Endothelial cell (in vitro differentiated cells): ENCODE results near the gene AFF1. TPM values are rescaled to one million over a fixed set of nuclear protein-coding genes. Genes with fewer than 3 reads are reported as not detected.

ENCODE experiments used
- DNase-seq: peaks from one replicate; pipeline ENCODE4 v3.0.0; 2021; ENCODE audit warnings: low spot score
- H3K27ac Mint-ChIP-seq: one replicate; pipeline ENCODE4 v1.8.0; 2021; ENCODE audit warnings: mixed read lengths, inconsistent platforms; ENCODE audit not compliant: unreplicated experiment
- H3K27me3 Mint-ChIP-seq: one replicate; pipeline ENCODE4 v1.8.0; 2021; ENCODE audit warnings: mild to moderate bottlenecking, moderate library complexity, mixed read lengths, inconsistent platforms; ENCODE audit not compliant: unreplicated experiment
- H3K36me3 Mint-ChIP-seq: one replicate; pipeline ENCODE4 v1.8.0; 2021; ENCODE audit warnings: mild to moderate bottlenecking, low read depth, mixed read lengths, inconsistent platforms; ENCODE audit not compliant: unreplicated experiment
- H3K4me1 Mint-ChIP-seq: one replicate; pipeline ENCODE4 v1.8.0; 2021; ENCODE audit warnings: mild to moderate bottlenecking, mixed read lengths, inconsistent platforms; ENCODE audit not compliant: unreplicated experiment
- H3K4me3 Mint-ChIP-seq: one replicate; pipeline ENCODE4 v1.8.0; 2021; ENCODE audit warnings: mild to moderate bottlenecking, mixed read lengths, inconsistent platforms; ENCODE audit not compliant: unreplicated experiment
- H3K9me3 Mint-ChIP-seq: one replicate; pipeline ENCODE4 v1.8.0; 2021; ENCODE audit warnings: mixed read lengths, inconsistent platforms; ENCODE audit not compliant: unreplicated experiment
- CTCF ChIP-seq: fragments of 200-600 bp; sonication (generic); IDR thresholded peaks from one replicate; pipeline ENCODE4 v1.5.0; 2021; ENCODE audit warnings: antibody characterized with exemption; ENCODE audit not compliant: unreplicated experiment
- total RNA-seq: library from RNA; stranded (reverse); fragmentation: NEBNext Ultra II Directional; extraction: Animal tissue kit (Norgen Biotek cat#: 25700); gene quantifications from one replicate; pipeline ENCODE4 v1.2.1, GENCODE V29; 2021; ENCODE audit not compliant: unreplicated experiment

The AFF1 gene
- total RNA-seq, 1 donor from 2014 or later: 93.1 TPM

- H3K4me1 Mint-ChIP-seq: peaks cover 24% of the 10 kb centered on the region
- no peak for TF ChIP-seq CTCF
- no peak for DNase-seq
- no peak overlapping the region for H3K4me3 Mint-ChIP-seq
- H3K9me3 Mint-ChIP-seq: no peaks in the 10 kb centered on the region
- peaks cover 4% of the 10 kb centered on the region for H3K36me3 Mint-ChIP-seq
- no peak overlapping the region for H3K27ac Mint-ChIP-seq
- no peaks in the 10 kb centered on the region for H3K27me3 Mint-ChIP-seq
These were observed 16.2 kb downstream of the AFF1 start for GRCh38 chr4:86950831-86951525.

- H3K36me3 Mint-ChIP-seq: peaks cover 4% of the 10 kb centered on the region
- H3K4me1 Mint-ChIP-seq: peaks cover 33% of the 10 kb centered on the region
- H3K4me3 Mint-ChIP-seq: no peak overlapping the region
- no peaks in the 10 kb centered on the region for H3K27me3 Mint-ChIP-seq
- no peaks in the 10 kb centered on the region for H3K9me3 Mint-ChIP-seq
- TF ChIP-seq CTCF: no peak
- no peak overlapping the region for H3K27ac Mint-ChIP-seq
- DNase-seq: no peak
These were observed 21.2 kb downstream of the AFF1 start for GRCh38 chr4:86955888-86956451.

GRCh38 chr4:86957215-86957614 lies 22.4 kb downstream of the AFF1 start:
- Mint-ChIP-seq H3K4me1 (peaks cover 41% of the 10 kb centered on the region), H3K4me3 (no peak overlapping the region), H3K36me3 (no peaks in the 10 kb centered on the region), H3K27me3 (no peaks in the 10 kb centered on the region), H3K9me3 (no peaks in the 10 kb centered on the region), H3K27ac (no peak overlapping the region)
- no peak for DNase-seq
- no peak for TF ChIP-seq CTCF

GRCh38 chr4:86959588-86960500 lies 25.0 kb downstream of the AFF1 start:
- no peak for TF ChIP-seq CTCF
- Mint-ChIP-seq H3K9me3 (no peaks in the 10 kb centered on the region), H3K4me3 (peak overlapping the region; percentile 2), H3K27ac (peak overlapping the region; percentile 64), H3K4me1 (peaks cover 44% of the 10 kb centered on the region), H3K36me3 (no peaks in the 10 kb centered on the region), H3K27me3 (no peaks in the 10 kb centered on the region)
- no peak for DNase-seq
